ENCODE results near the gene FAM78A. TPM values are rescaled to one million over a fixed set of nuclear protein-coding genes. Genes with fewer than 3 reads are reported as not detected.
"Not testable (repeated sequence)": the region's sequence is repeated elsewhere in the genome, so short reads cannot be mapped to it uniquely, and the experiment has no call there.

Gene FAM78A
- total RNA-seq, 1 experiment from 2014 or later: 0.40 TPM

DNA sequence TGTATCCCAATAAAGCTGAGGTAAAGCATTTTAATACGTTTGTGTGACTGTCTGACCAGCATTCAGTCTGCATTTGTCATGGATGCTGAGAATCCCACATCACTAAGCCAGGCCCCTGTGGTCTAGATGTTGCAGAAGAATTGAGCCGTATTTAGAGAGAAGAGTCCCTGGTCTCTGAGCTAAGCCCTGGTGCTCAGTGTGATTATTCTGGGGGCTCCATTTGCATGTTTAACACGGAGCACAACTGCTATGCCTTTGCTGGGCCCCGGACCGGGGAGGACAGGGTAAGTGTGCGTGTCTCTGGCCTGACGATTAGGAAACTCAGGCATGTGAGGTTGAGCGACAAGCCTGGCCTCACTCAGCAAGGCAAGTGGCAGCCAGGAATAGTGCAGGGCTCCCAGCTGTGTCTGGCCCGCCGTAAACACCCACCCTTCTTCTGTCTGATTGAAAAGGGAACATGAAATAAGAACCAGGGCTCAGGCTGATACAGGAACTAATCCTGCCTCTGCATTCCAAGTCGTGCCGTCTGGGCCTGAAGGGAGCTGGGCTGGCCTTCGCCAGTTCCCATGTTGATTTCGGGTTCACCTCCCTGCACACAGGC, 22.3 kb downstream of the FAM78A start:
- TF ChIP-seq, protein P1, sequence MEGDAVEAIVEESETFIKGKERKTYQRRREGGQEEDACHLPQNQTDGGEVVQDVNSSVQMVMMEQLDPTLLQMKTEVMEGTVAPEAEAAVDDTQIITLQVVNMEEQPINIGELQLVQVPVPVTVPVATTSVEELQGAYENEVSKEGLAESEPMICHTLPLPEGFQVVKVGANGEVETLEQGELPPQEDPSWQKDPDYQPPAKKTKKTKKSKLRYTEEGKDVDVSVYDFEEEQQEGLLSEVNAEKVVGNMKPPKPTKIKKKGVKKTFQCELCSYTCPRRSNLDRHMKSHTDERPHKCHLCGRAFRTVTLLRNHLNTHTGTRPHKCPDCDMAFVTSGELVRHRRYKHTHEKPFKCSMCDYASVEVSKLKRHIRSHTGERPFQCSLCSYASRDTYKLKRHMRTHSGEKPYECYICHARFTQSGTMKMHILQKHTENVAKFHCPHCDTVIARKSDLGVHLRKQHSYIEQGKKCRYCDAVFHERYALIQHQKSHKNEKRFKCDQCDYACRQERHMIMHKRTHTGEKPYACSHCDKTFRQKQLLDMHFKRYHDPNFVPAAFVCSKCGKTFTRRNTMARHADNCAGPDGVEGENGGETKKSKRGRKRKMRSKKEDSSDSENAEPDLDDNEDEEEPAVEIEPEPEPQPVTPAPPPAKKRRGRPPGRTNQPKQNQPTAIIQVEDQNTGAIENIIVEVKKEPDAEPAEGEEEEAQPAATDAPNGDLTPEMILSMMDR (IDR thresholded peaks at IDR 0.05; ENCODE audit: unreplicated experiment): no peak
- POLR2A ChIA-PET: no interaction called here
- no TSS peak for BruUV-seq (replicated peaks)
- Mint-ChIP-seq H3K27me3 (ENCODE audit: insufficient read depth, unreplicated experiment) (no peaks in the 10 kb centered on the region), H3K9me3 (ENCODE audit: unreplicated experiment) (no peaks in the 10 kb centered on the region), H3K27ac (ENCODE audit: low read depth, unreplicated experiment) (no peak overlapping the region), H3K36me3 (ENCODE audit: insufficient read depth, unreplicated experiment) (no peaks in the 10 kb centered on the region), H3K4me1 (ENCODE audit: insufficient read depth, unreplicated experiment) (peaks cover 7% of the 10 kb centered on the region), H3K4me3 (ENCODE audit: unreplicated experiment) (no peak overlapping the region)
- DNase-seq (ENCODE audit: unreplicated experiment): no peak
- intact Hi-C loops (cut with micrococcal nuclease): no loop called here
- CTCF ChIA-PET: interaction anchor here (1.0 kb wide), 1 partner anchor 40 kb away, joined by 4 read pairs; no protein-coding TSS in a partner anchor

DNA sequence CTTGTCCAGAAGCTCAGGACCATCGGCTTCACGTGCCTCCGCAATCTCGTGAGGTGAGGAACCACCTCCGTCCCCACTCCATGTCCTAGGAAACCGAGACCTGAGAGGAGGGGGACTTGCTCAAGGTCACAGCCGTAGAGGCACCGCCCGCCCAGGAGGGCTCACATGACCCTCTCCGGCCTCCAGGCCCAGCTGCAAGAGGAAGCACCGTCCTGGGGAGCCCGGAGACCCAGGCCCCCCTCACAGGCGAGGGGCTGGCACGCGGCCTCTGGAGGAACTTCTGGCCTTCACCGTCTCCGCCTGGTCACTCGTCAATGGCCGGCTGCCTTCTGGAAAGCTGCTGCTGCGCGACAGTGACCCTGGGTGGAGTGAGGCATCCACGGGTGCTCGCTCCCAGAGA, 24.2 kb downstream of the FAM78A start:
- H3K27me3 Mint-ChIP-seq (ENCODE audit: insufficient read depth, unreplicated experiment): no peaks in the 10 kb centered on the region
- TF ChIP-seq, protein P1 (IDR thresholded peaks at IDR 0.05; ENCODE audit: unreplicated experiment): no peak
- intact Hi-C loops (cut with micrococcal nuclease): no loop called here
- POLR2A ChIA-PET: no interaction called here
- H3K27ac Mint-ChIP-seq (ENCODE audit: low read depth, unreplicated experiment): no peak overlapping the region
- no peaks in the 10 kb centered on the region for H3K9me3 Mint-ChIP-seq (ENCODE audit: unreplicated experiment)
- no peaks in the 10 kb centered on the region for H3K36me3 Mint-ChIP-seq (ENCODE audit: insufficient read depth, unreplicated experiment)
- no TSS peak for BruUV-seq (replicated peaks)
- CTCF ChIA-PET: no interaction called here
- no peak overlapping the region for H3K4me3 Mint-ChIP-seq (ENCODE audit: unreplicated experiment)
- H3K4me1 Mint-ChIP-seq (ENCODE audit: insufficient read depth, unreplicated experiment): peaks cover 7% of the 10 kb centered on the region
- DNase-seq (ENCODE audit: unreplicated experiment): no peak

GRCh38 chr9:131246618-131247017, 29.7 kb downstream of the FAM78A start:
- no peaks in the 10 kb centered on the region for H3K27me3 Mint-ChIP-seq (ENCODE audit: insufficient read depth, unreplicated experiment)
- intact Hi-C loops (cut with micrococcal nuclease): no loop called here

DNA sequence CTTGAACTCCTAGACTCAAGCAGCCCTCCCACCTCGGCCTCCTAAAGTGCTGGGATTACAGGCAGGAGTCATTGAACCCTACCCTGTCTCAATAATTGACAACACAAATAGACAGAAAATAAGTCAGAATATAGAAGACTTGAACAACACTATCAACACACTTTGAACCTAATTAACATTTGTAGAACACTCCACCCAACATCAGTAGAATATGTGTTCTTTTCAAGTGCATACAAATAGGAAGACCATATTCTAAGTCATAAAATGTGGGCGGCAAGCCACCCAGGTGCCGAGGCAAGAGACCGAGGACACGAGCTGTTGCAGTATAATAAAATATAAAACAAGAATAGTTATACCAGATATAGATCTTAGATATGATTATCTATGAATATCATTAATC, 32.0 kb downstream of the FAM78A start:
- POLR2A ChIA-PET; BruUV-seq (replicated peaks); H3K27ac Mint-ChIP-seq (ENCODE audit: low read depth, unreplicated experiment): not testable (repeated sequence)

More at GRCh38 chr9:131246618-131247017, 29.7 kb downstream of the FAM78A start:
- no peak overlapping the region for H3K27ac Mint-ChIP-seq (ENCODE audit: low read depth, unreplicated experiment)
- no peak overlapping the region for H3K4me3 Mint-ChIP-seq (ENCODE audit: unreplicated experiment)
- CTCF ChIA-PET: no interaction called here
- DNase-seq (ENCODE audit: unreplicated experiment): no peak
- no peaks in the 10 kb centered on the region for H3K9me3 Mint-ChIP-seq (ENCODE audit: unreplicated experiment)
- BruUV-seq (replicated peaks): no TSS peak
- H3K36me3 Mint-ChIP-seq (ENCODE audit: insufficient read depth, unreplicated experiment): no peaks in the 10 kb centered on the region
- POLR2A ChIA-PET: interaction anchor here (0.6 kb wide), 1 partner anchor 72 kb away, joined by 3 read pairs; no protein-coding TSS in a partner anchor
- H3K4me1 Mint-ChIP-seq (ENCODE audit: insufficient read depth, unreplicated experiment): no peaks in the 10 kb centered on the region
- TF ChIP-seq, protein P1 (IDR thresholded peaks at IDR 0.05; ENCODE audit: unreplicated experiment): no peak

More for the DNA sequence above, 32.0 kb downstream of the FAM78A start:
- intact Hi-C loops (cut with micrococcal nuclease); H3K4me1 Mint-ChIP-seq (ENCODE audit: insufficient read depth, unreplicated experiment); H3K36me3 Mint-ChIP-seq (ENCODE audit: insufficient read depth, unreplicated experiment); H3K27me3 Mint-ChIP-seq (ENCODE audit: insufficient read depth, unreplicated experiment); H3K9me3 Mint-ChIP-seq (ENCODE audit: unreplicated experiment); CTCF ChIA-PET; H3K4me3 Mint-ChIP-seq (ENCODE audit: unreplicated experiment); DNase-seq (ENCODE audit: unreplicated experiment): not testable (repeated sequence)

Measured in MCF 10A (cell line).